Measurements from ENCODE around the gene USP17L28. TPM values are rescaled to one million over a fixed set of nuclear protein-coding genes. Genes with fewer than 3 reads are reported as not detected.
"Not testable (repeated sequence)": the region's sequence is repeated elsewhere in the genome, so short reads cannot be mapped to it uniquely, and the experiment has no call there.

The USP17L28 gene, protein sequence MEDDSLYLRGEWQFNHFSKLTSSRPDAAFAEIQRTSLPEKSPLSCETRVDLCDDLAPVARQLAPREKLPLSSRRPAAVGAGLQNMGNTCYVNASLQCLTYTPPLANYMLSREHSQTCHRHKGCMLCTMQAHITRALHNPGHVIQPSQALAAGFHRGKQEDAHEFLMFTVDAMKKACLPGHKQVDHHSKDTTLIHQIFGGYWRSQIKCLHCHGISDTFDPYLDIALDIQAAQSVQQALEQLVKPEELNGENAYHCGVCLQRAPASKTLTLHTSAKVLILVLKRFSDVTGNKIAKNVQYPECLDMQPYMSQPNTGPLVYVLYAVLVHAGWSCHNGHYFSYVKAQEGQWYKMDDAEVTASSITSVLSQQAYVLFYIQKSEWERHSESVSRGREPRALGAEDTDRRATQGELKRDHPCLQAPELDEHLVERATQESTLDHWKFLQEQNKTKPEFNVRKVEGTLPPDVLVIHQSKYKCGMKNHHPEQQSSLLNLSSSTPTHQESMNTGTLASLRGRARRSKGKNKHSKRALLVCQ
- total RNA-seq: not detected

DNA sequence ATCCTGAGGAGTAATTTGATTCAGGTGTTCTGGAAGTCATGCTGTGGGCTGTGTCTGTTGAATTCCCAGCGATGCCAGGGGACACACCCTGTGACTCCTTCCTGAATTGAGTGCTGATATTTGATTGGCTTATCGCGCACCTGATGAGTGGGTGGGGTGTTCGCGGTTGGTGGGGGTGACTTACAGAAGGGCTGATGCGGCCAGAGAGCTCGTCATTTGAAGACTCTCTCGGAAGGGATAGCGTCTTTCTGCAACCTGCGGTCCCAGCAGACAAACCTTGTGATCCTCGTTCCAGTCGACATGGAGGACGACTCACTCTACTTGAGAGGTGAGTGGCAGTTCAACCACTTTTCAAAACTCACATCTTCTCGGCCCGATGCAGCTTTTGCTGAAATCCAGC, at the start of gene USP17L28:
TSS of gene USP17L28 (plus strand) at position 301 of the 400 bp plus-strand sequence. CDS start at position 301, 0 bp downstream.
- not testable (repeated sequence) for DNase-seq (ENCODE audit: low read depth in 2 of 3, low spot score in 2 of 3)

DNA sequence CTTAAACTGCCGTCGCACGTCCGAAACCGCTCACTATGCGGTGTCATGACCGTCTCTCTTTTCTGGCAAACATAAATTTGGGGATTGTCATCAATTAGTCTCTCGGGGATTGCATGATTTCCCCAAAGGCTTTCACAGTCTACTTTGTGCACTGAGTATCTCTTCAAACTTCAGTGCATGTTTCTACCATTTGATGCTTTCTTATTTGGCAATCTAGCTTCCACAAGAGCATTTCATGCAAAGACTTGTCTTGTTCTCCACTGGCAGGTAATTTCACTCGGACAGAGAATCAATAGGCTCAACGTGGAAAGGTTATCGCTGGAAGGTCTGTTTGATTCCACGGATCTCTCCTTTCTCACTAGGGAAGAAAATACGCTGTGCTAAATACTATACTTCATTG, 24.5 kb upstream of the USP17L28 start:
- DNase-seq (ENCODE audit: low read depth in 2 of 3, low spot score in 2 of 3): not testable (repeated sequence)

DNA sequence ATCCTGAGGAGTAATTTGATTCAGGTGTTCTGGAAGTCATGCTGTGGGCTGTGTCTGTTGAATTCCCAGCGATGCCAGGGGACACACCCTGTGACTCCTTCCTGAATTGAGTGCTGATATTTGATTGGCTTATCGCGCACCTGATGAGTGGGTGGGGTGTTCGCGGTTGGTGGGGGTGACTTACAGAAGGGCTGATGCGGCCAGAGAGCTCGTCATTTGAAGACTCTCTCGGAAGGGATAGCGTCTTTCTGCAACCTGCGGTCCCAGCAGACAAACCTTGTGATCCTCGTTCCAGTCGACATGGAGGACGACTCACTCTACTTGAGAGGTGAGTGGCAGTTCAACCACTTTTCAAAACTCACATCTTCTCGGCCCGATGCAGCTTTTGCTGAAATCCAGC, 23.8 kb upstream of the USP17L28 start, which contains the start of gene USP17L24:
TSS of gene USP17L24 (plus strand) at position 301 of the 400 bp plus-strand sequence. CDS start at position 301, 0 bp downstream.
- not testable (repeated sequence) for DNase-seq (ENCODE audit: low read depth in 2 of 3, low spot score in 2 of 3)

DNA sequence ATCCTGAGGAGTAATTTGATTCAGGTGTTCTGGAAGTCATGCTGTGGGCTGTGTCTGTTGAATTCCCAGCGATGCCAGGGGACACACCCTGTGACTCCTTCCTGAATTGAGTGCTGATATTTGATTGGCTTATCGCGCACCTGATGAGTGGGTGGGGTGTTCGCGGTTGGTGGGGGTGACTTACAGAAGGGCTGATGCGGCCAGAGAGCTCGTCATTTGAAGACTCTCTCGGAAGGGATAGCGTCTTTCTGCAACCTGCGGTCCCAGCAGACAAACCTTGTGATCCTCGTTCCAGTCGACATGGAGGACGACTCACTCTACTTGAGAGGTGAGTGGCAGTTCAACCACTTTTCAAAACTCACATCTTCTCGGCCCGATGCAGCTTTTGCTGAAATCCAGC, 19.1 kb upstream of the USP17L28 start, which contains the start of gene USP17L25:
TSS of gene USP17L25 (plus strand) at position 301 of the 400 bp plus-strand sequence. CDS start at position 301, 0 bp downstream.
- not testable (repeated sequence) for DNase-seq (ENCODE audit: low read depth in 2 of 3, low spot score in 2 of 3)

DNA sequence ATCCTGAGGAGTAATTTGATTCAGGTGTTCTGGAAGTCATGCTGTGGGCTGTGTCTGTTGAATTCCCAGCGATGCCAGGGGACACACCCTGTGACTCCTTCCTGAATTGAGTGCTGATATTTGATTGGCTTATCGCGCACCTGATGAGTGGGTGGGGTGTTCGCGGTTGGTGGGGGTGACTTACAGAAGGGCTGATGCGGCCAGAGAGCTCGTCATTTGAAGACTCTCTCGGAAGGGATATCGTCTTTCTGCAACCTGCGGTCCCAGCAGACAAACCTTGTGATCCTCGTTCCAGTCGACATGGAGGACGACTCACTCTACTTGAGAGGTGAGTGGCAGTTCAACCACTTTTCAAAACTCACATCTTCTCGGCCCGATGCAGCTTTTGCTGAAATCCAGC, 14.3 kb upstream of the USP17L28 start, which contains the start of gene USP17L26:
TSS of gene USP17L26 (plus strand) at position 301 of the 400 bp plus-strand sequence. CDS start at position 301, 0 bp downstream.
- not testable (repeated sequence) for DNase-seq (ENCODE audit: low read depth in 2 of 3, low spot score in 2 of 3)

DNA sequence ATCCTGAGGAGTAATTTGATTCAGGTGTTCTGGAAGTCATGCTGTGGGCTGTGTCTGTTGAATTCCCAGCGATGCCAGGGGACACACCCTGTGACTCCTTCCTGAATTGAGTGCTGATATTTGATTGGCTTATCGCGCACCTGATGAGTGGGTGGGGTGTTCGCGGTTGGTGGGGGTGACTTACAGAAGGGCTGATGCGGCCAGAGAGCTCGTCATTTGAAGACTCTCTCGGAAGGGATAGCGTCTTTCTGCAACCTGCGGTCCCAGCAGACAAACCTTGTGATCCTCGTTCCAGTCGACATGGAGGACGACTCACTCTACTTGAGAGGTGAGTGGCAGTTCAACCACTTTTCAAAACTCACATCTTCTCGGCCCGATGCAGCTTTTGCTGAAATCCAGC, 9.6 kb upstream of the USP17L28 start, which contains the start of gene USP17L5:
TSS of gene USP17L5 (plus strand) at position 301 of the 400 bp plus-strand sequence. CDS start at position 301, 0 bp downstream.
- DNase-seq (ENCODE audit: low read depth in 2 of 3, low spot score in 2 of 3): not testable (repeated sequence)

DNA sequence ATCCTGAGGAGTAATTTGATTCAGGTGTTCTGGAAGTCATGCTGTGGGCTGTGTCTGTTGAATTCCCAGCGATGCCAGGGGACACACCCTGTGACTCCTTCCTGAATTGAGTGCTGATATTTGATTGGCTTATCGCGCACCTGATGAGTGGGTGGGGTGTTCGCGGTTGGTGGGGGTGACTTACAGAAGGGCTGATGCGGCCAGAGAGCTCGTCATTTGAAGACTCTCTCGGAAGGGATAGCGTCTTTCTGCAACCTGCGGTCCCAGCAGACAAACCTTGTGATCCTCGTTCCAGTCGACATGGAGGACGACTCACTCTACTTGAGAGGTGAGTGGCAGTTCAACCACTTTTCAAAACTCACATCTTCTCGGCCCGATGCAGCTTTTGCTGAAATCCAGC, 4.8 kb upstream of the USP17L28 start, which contains the start of gene USP17L27:
TSS of gene USP17L27 (plus strand) at position 301 of the 400 bp plus-strand sequence. CDS start at position 301, 0 bp downstream.
- DNase-seq (ENCODE audit: low read depth in 2 of 3, low spot score in 2 of 3): not testable (repeated sequence)

DNA sequence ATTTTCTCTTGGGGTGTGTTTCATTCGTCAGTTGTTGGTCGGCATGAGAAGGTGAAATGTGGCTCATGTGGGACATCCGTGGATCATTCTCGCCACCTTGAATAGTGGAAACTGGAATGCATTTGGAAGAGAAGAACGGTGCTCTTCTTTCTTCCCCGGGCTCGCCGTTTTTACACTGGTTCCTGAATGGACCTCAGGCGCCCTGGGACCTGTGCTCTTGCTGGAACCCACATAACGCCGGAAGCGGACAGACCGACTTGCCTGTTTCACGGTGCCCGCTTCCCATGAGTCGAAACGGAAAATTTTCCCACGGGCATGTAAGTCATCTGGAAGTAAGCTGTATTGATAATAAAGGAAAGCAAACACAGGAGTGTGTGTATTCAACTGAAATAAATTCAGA, 2.2 kb downstream of the USP17L28 start:
- not testable (repeated sequence) for DNase-seq (ENCODE audit: low read depth in 2 of 3, low spot score in 2 of 3)

DNA sequence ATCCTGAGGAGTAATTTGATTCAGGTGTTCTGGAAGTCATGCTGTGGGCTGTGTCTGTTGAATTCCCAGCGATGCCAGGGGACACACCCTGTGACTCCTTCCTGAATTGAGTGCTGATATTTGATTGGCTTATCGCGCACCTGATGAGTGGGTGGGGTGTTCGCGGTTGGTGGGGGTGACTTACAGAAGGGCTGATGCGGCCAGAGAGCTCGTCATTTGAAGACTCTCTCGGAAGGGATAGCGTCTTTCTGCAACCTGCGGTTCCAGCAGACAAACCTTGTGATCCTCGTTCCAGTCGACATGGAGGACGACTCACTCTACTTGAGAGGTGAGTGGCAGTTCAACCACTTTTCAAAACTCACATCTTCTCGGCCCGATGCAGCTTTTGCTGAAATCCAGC, 4.6 kb downstream of the USP17L28 start, which contains the start of gene USP17L29:
TSS of gene USP17L29 (plus strand) at position 301 of the 400 bp plus-strand sequence. CDS start at position 301, 0 bp downstream.
- not testable (repeated sequence) for DNase-seq (ENCODE audit: low read depth in 2 of 3, low spot score in 2 of 3)

DNA sequence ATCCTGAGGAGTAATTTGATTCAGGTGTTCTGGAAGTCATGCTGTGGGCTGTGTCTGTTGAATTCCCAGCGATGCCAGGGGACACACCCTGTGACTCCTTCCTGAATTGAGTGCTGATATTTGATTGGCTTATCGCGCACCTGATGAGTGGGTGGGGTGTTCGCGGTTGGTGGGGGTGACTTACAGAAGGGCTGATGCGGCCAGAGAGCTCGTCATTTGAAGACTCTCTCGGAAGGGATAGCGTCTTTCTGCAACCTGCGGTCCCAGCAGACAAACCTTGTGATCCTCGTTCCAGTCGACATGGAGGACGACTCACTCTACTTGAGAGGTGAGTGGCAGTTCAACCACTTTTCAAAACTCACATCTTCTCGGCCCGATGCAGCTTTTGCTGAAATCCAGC, 14.1 kb downstream of the USP17L28 start, which contains the start of gene USP17L30:
TSS of gene USP17L30 (plus strand) at position 301 of the 400 bp plus-strand sequence. CDS start at position 301, 0 bp downstream.
- DNase-seq (ENCODE audit: low read depth in 2 of 3, low spot score in 2 of 3): not testable (repeated sequence)

DNA sequence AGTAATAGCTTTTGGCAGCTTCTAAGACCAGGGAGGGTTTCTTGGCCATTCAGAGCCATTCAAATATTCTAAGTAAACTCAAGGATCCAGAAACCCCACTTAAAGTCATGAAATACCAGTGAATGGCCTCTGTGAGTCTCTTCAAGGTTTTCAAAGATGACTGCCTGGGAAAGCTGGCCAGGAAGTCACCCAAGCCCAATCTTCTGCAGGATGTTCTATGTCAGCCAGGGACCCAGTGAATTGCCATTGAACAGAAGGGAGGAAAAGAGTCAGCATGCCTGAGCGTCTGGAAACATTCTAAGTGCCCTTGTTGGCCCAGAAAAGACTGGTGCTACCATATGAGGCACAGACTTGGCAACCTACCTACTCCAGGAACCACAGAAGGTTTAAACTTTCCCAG, 31.2 kb downstream of the USP17L28 start:
- DNase-seq (ENCODE audit: low read depth in 2 of 3, low spot score in 2 of 3): not testable (repeated sequence)

DNA sequence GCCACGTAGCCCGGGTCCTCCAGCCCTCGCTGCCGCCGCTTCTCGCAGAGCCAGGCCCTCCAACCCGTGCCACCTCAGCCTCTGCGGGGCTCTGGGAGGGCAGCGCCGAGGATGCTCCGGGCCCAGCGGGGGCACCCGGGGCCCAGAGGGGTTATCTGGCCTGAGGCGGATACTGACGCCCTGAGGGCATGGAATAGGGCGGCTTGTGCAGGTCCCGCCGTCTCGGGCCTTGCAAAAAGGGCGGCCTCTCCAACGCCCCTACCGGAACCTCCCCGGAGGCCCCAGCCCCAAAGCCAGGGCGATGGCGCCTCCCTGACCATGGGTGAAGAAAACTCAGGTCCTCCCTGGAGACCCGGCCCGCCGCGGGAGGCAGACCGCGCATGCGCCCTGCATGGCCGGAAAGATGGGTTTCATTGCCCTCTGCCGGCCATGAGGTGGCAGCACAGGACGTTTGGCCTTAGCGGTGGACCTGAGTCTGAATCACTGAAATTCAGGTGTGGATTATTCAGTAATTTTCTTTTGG, 32.4 kb downstream of the USP17L28 start:
- peak; percentile 10 to 19 (median 15) for DNase-seq (ENCODE audit: low read depth in 2 of 3, low spot score in 2 of 3)

DNA sequence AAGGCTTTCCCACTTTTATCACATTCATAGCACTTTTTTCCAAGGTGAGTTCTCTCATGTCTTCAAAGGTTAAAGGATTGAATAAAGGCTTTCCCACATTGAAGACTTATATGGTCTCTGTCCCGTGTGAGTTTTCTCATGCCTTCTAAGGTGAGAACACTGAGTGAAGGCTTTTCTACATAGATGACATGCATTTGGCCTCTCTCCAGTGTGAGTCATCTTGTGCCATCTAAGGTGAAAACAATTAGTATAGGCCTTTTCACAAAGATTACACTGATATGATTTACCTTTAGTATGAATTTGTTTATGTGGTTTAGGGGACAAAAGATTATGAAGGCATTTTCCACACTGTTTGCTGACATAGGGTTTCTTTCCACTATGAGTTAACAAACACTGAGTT, 35.4 kb downstream of the USP17L28 start:
- no peak for DNase-seq (ENCODE audit: low read depth in 2 of 3, low spot score in 2 of 3)

DNA sequence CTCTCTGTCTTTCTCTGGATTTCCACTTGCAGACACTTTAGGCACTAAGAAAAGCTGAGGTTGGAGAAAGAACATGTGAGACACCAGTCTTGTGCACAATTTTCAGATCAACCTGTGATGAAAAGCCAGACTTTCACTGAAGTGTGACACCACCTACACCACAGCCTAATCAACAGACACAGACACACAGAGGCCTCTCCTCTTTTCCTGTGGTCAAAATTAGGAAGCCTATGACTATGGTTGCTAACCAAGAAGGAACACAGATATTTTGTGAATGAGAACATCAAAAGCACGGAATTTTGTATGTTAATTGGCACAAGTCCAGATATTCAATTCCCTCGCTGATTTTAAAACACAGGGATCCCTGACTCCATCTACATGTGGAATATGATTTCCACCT, 40.3 kb downstream of the USP17L28 start:
- peak in 2 of 3 donors; percentile 19 to 68 for DNase-seq (ENCODE audit: low read depth in 2 of 3, low spot score in 2 of 3)

Other genes starting within 250 kb of the USP17L28 start
- gene FAM90A26, start 178.5 kb upstream of the USP17L28 start, total RNA-seq: not detected
- gene USP17L10, start 138.2 kb upstream of the USP17L28 start, total RNA-seq: not detected
- not detected for gene USP17L11, start 133.5 kb upstream of the USP17L28 start, total RNA-seq
- gene USP17L12, start 128.7 kb upstream of the USP17L28 start, total RNA-seq: not detected
- gene USP17L13, start 124.0 kb upstream of the USP17L28 start, total RNA-seq: not detected
- not detected for gene USP17L15, start 114.5 kb upstream of the USP17L28 start, total RNA-seq
- not detected for gene USP17L17, start 105.0 kb upstream of the USP17L28 start, total RNA-seq
- gene USP17L18, start 100.3 kb upstream of the USP17L28 start, total RNA-seq: not detected
- not detected for gene USP17L19, start 95.5 kb upstream of the USP17L28 start, total RNA-seq
- not detected for gene USP17L20, start 90.8 kb upstream of the USP17L28 start, total RNA-seq
- not detected for gene USP17L21, start 86.0 kb upstream of the USP17L28 start, total RNA-seq
- under 0.01 TPM for gene USP17L22, start 81.3 kb upstream of the USP17L28 start, total RNA-seq
- not detected for gene USP17L24, start 23.7 kb upstream of the USP17L28 start, total RNA-seq
- gene USP17L25, start 19.0 kb upstream of the USP17L28 start, total RNA-seq: not detected
- not detected for gene USP17L26, start 14.2 kb upstream of the USP17L28 start, total RNA-seq
- not detected for gene USP17L5, start 9.5 kb upstream of the USP17L28 start, total RNA-seq
- not detected for gene USP17L27, start 4.7 kb upstream of the USP17L28 start, total RNA-seq
- not detected for gene USP17L29, start 4.7 kb downstream of the USP17L28 start, total RNA-seq
- not detected for gene USP17L30, start 14.2 kb downstream of the USP17L28 start, total RNA-seq
- not detected for gene DEFB131A, start 95.5 kb downstream of the USP17L28 start, total RNA-seq

Measured in hematopoietic multipotent progenitor cell (in vitro differentiated cells).